SK-N-SH treated with all-trans-retinoic acid at 6 μM for 48 hours (cell line): ENCODE data around the gene UGGT2.

Source experiments
- ARNTL ChIP-seq: fragments of 450-650 bp; formaldehyde crosslinking; IDR thresholded peaks from 2 replicates; pipeline ENCODE4 v1.5.0; 2020; ENCODE audit warnings: low read depth, mild to moderate bottlenecking, moderate library complexity, borderline replicate concordance
- BACH2 ChIP-seq: fragments of 250-450 bp; sonication (Bioruptor Pico); IDR thresholded peaks from 2 replicates; pipeline ENCODE4 v1.9.0; 2021; ENCODE audit warnings: mild to moderate bottlenecking, borderline replicate concordance
- CREB5 ChIP-seq: fragments of 250-450 bp; sonication (Bioruptor Pico); IDR thresholded peaks from 2 replicates; pipeline ENCODE4 v1.5.1; 2020; ENCODE audit warnings: low read depth, mild to moderate bottlenecking, moderate library complexity
- OSR1 ChIP-seq: fragments of 250-450 bp; sonication (Bioruptor Pico); IDR thresholded peaks from 2 replicates; pipeline ENCODE4 v1.8.0; 2022; ENCODE audit warnings: moderate library complexity, mild to moderate bottlenecking, inconsistent platforms
- PATZ1 ChIP-seq: fragments of 250-450 bp; sonication (Bioruptor Pico); IDR thresholded peaks from 2 replicates; pipeline ENCODE4 v1.8.0; 2020; ENCODE audit warnings: mild to moderate bottlenecking, moderate library complexity, borderline replicate concordance
- POU6F1 ChIP-seq: fragments of 250-450 bp; sonication (Bioruptor Pico); IDR thresholded peaks from 2 replicates; pipeline ENCODE4 v1.8.0; 2021; ENCODE audit warnings: low read depth, mild to moderate bottlenecking, moderate library complexity, borderline replicate concordance
- TCF4 ChIP-seq: fragments of 250-450 bp; sonication (Bioruptor Pico); IDR thresholded peaks from 2 replicates; pipeline ENCODE4 v1.8.0; 2021; ENCODE audit warnings: mild to moderate bottlenecking, moderate library complexity, borderline replicate concordance
- TOX ChIP-seq: fragments of 250-450 bp; sonication (Bioruptor Pico); IDR thresholded peaks from 2 replicates; pipeline ENCODE4 v1.8.0; 2021; ENCODE audit warnings: mild to moderate bottlenecking, moderate library complexity, borderline replicate concordance
- ZNF565 ChIP-seq: fragments of 450-650 bp; formaldehyde crosslinking; conservative IDR thresholded peaks from 2 replicates; pipeline ENCODE4 v1.5.0; 2020; ENCODE audit warnings: low read depth, mild to moderate bottlenecking, moderate library complexity
- ZNF70 ChIP-seq: fragments of 450-650 bp; formaldehyde crosslinking; IDR thresholded peaks from 2 replicates; pipeline ENCODE4 v1.5.0; 2020; ENCODE audit warnings: mild to moderate bottlenecking, moderate library complexity

- TF ChIP-seq ARNTL (CRISPR knock-in tag): no peak
- TF ChIP-seq TOX (CRISPR knock-in tag): no peak
- TF ChIP-seq ZNF70: no peak
- TF ChIP-seq PATZ1 (CRISPR knock-in tag): no peak
- no peak for TF ChIP-seq POU6F1 (CRISPR knock-in tag)
- TF ChIP-seq CREB5 (CRISPR knock-in tag): no peak
- no peak for TF ChIP-seq ZNF565 (CRISPR knock-in tag)
- TF ChIP-seq TCF4 (CRISPR knock-in tag): no peak
- no peak for TF ChIP-seq OSR1 (CRISPR knock-in tag)
- no peak for TF ChIP-seq BACH2 (CRISPR knock-in tag)
These were observed 9.0 kb downstream of the UGGT2 start for GRCh38 chr13:96044238-96044637.
